HEK293T (cell line): Measurements from ENCODE around the gene ANKRD52.

Experiments
- CTCF ChIA-PET: fragments of 350-600 bp; formaldehyde crosslinking; extraction: SDS; loops from one replicate; lab custom pipeline; 2021; ENCODE audit warnings: antibody characterized with exemption, inconsistent platforms; lab: Yijun Ruan, JAX
- POLR2A ChIA-PET: fragments of 350-600 bp; formaldehyde crosslinking; extraction: SDS; loops from one replicate; lab custom pipeline; 2020; ENCODE audit warnings: antibody characterized with exemption, inconsistent platforms; lab: Yijun Ruan, JAX
- DNase-seq: peaks from one replicate; pipeline ENCODE4 v3.0.0; 2012; ENCODE audit warnings: mixed read lengths; ENCODE audit errors: extremely low spot score
- ARNT ChIP-seq: fragments of 450-650 bp; IDR thresholded peaks from 2 replicates; pipeline ENCODE4 v1.6.1; 2017; ENCODE audit warnings: mild to moderate bottlenecking
- BHLHE40 ChIP-seq: fragments of 450-650 bp; IDR thresholded peaks from 2 replicates; pipeline ENCODE4 v1.6.1; 2016; ENCODE audit warnings: mild to moderate bottlenecking, moderate library complexity, borderline replicate concordance
- CTBP1 ChIP-seq: fragments of 450-650 bp; IDR thresholded peaks from 2 replicates; pipeline ENCODE4 v1.6.1; 2016; ENCODE audit warnings: borderline replicate concordance
- ELF4 ChIP-seq: fragments of 450-650 bp; IDR thresholded peaks from 2 replicates; pipeline ENCODE4 v1.6.1; 2017; ENCODE audit warnings: antibody characterized with exemption
- FOXA1 ChIP-seq: fragments of 450-650 bp; IDR thresholded peaks from 2 replicates; pipeline ENCODE4 v1.6.1; 2016; ENCODE audit warnings: mild to moderate bottlenecking
- FOXK2 ChIP-seq: fragments of 450-650 bp; IDR thresholded peaks from 2 replicates; pipeline ENCODE4 v1.6.1; 2016; ENCODE audit warnings: mild to moderate bottlenecking
- FOXM1 ChIP-seq: fragments of 450-650 bp; IDR thresholded peaks from 2 replicates; pipeline ENCODE4 v1.6.1; 2017; ENCODE audit warnings: mild to moderate bottlenecking, borderline replicate concordance
- HDGF ChIP-seq: fragments of 450-650 bp; IDR thresholded peaks from 2 replicates; pipeline ENCODE4 v1.6.1; 2017; ENCODE audit warnings: antibody characterized with exemption, borderline replicate concordance
- L3MBTL2 ChIP-seq: fragments of 450-650 bp; conservative IDR thresholded peaks from 2 replicates; pipeline ENCODE4 v1.6.1; 2016; ENCODE audit warnings: mild to moderate bottlenecking
- LEF1 ChIP-seq: fragments of 450-650 bp; IDR thresholded peaks from 2 replicates; pipeline ENCODE4 v1.6.1; 2017; ENCODE audit warnings: mild to moderate bottlenecking, borderline replicate concordance
- NFRKB ChIP-seq: fragments of 450-650 bp; IDR thresholded peaks from 2 replicates; pipeline ENCODE4 v1.6.1; 2016; ENCODE audit warnings: mild to moderate bottlenecking, moderate library complexity
- SP1 ChIP-seq: fragments of 450-650 bp; IDR thresholded peaks from 2 replicates; pipeline ENCODE4 v1.6.1; 2017
- SUZ12 ChIP-seq: fragments of 450-650 bp; IDR thresholded peaks from 2 replicates; pipeline ENCODE4 v1.6.1; 2016; ENCODE audit warnings: mild to moderate bottlenecking
- TARDBP ChIP-seq: fragments of 450-650 bp; IDR thresholded peaks from 2 replicates; pipeline ENCODE4 v1.6.1; 2016
- ZNF384 ChIP-seq: fragments of 450-650 bp; IDR thresholded peaks from 2 replicates; pipeline ENCODE4 v1.6.1; 2016
- TF ChIP-seq, protein P1 (sequence below): fragments of 450-650 bp; IDR thresholded peaks from 2 replicates; pipeline ENCODE4 v1.6.1; 2016

ANKRD52 gene

DNA sequence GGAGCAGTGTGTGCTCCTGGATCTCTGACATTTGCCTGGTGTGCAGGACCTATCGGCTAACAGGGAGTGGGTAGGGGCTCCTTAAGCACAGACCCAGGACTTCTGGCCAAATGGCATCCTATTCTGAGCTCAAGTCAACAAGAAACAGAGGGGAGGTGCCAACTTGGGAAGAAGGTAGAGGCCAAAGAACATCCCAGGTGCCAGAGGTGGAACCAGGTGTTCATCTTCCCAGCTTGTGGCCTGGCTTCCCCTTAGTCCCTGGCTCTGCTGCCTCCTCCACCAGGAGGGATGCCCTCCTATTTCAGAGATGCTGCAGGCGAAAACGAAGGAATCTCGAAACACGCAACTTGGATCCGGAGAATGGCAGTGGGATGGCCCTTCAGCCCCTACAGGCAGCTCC, 22.1 kb downstream of the ANKRD52 start:
- CTCF ChIA-PET, result interaction anchor here (0.6 to 1.4 kb wide), 3 partner anchors 8 to 116 kb away, joined by 3 read pairs; no protein-coding TSS in a partner anchor
- no peak for DNase-seq
- TF ChIP-seq SP1 (no peak), CTBP1 (no peak), HDGF (no peak), BHLHE40 (no peak), ELF4 (no peak), ZNF384 (no peak), LEF1 (no peak), SUZ12 (no peak), TARDBP (no peak), FOXK2 (no peak)
- TF ChIP-seq, protein P1, sequence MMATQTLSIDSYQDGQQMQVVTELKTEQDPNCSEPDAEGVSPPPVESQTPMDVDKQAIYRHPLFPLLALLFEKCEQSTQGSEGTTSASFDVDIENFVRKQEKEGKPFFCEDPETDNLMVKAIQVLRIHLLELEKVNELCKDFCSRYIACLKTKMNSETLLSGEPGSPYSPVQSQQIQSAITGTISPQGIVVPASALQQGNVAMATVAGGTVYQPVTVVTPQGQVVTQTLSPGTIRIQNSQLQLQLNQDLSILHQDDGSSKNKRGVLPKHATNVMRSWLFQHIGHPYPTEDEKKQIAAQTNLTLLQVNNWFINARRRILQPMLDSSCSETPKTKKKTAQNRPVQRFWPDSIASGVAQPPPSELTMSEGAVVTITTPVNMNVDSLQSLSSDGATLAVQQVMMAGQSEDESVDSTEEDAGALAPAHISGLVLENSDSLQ, result no peak
- POLR2A ChIA-PET, result interaction anchor here (1.5 to 2.7 kb wide), 3 partner anchors 14 to 31 kb away, joined by 4 to 18 read pairs (median 5); partner anchors contain the start of genes COQ10A and RNF41

DNA sequence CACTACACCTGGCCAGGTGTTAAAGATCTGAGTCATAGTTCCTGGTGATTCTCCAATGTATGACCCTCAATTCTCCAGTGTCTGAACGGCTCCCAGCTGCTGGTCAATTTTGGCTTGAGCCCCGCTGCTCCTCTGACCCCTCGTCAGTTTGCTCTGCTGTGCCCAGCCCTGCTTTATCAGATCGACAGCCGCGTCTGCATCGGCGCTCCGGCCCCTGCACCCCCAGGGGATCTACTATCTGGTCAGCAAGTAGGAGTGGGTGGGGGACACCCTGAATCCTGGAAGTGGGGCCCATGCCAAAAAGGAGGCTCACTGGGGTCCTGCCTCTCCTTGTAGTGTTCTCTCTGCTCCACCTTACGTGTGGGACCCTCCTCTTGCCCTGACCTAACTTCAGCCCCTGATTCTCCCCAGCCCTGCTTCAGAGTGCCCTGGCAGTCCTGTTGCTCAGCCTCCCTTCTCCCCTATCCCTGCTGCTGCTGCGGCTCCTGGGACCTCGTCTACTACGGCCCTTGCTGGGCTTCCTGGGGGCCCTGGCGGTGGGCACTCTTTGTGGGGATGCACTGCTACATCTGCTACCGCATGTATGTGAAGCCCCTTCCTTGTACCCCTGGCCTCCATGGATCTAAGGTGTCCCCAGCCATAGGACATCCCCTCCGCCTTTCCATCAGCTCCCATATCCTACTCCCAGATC, 23.3 kb downstream of the ANKRD52 start:
- TF ChIP-seq SUZ12, result no peak
- no peak for TF ChIP-seq L3MBTL2
- TF ChIP-seq, protein P1, result no peak
- no peak for TF ChIP-seq FOXM1
- TF ChIP-seq HDGF, result no peak
- TF ChIP-seq FOXA1, result no peak
- TF ChIP-seq ELF4, result no peak
- TF ChIP-seq FOXK2, result no peak
- TF ChIP-seq TARDBP, result no peak
- no peak for TF ChIP-seq LEF1
- no peak for TF ChIP-seq SP1
- ChIA-PET CTCF (interaction anchor here (1.4 kb wide), 1 partner anchor 27 kb away, joined by 4 read pairs; no protein-coding TSS in a partner anchor), POLR2A (interaction anchor here (1.1 to 2.7 kb wide), 4 partner anchors 13 to 72 kb away, joined by 3 to 18 read pairs (median 6); partner anchors contain the start of gene RNF41)
- no peak for DNase-seq

DNA sequence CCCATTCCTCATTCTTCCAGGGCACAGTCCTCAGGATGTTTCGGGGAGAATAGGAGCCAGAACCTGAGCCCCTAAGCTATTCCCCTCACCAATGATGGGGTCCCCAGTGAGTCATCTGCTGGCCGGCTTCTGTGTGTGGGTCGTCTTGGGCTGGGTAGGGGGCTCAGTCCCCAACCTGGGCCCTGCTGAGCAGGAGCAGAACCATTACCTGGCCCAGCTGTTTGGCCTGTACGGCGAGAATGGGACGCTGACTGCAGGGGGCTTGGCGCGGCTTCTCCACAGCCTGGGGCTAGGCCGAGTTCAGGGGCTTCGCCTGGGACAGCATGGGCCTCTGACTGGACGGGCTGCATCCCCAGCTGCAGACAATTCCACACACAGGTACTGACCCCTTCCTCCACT, 27.0 kb downstream of the ANKRD52 start:
- ChIA-PET POLR2A (interaction anchor here (1.0 to 3.0 kb wide), 2 partner anchors 9 to 85 kb away, joined by 3 to 18 read pairs; partner anchors contain the start of genes CNPY2 and RNF41), CTCF (interaction anchor here (0.5 to 0.9 kb wide), 2 partner anchors 103 to 229 kb away, joined by 3 read pairs; partner anchors contain the start of gene ESYT1)
- no peak for DNase-seq
- no peak for TF ChIP-seq L3MBTL2
- no peak for TF ChIP-seq FOXA1
- no peak for TF ChIP-seq CTBP1
- no peak for TF ChIP-seq NFRKB
- TF ChIP-seq ARNT, result no peak
- no peak for TF ChIP-seq ZNF384
- TF ChIP-seq TARDBP, result no peak
- no peak for TF ChIP-seq ELF4
- TF ChIP-seq, protein P1, result no peak
- no peak for TF ChIP-seq SUZ12

DNA sequence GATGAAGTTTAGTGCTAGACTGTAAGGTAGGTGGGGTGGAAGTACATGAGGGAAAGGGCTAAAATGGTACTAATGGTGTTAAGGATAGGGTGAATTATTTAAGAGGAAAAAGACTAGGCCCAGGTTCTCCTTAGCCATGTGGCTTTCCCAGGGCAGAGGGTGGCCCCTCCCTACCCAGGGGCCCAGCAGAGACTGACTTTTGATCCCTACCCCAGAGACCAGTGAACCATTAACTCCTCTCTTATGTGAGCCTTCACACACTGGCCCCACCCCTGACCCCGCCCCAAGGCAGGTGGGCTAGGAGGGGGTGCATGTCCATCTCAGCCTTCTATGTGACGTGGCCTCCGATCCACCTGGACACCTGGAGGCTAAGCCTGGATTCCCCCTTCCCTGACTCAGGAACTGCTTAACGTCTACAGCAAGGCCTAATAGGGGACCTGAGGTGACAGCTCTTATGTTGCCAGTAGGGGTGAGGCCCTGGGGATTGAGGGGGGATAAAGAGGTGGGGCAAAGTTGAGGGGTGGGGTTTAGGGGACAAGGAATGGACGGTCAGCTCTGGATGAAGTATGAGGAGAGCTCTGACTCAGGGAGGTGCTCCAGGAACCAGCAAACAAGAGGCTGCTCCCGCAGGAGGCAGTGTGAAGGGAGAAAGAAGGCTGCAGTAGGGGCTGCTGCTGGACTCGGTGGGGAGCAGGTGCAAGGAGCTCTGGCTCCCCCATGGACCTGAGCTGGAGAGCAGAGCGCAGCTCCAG, 27.6 kb downstream of the ANKRD52 start:
- ChIA-PET CTCF (interaction anchor here (0.5 to 0.9 kb wide), 2 partner anchors 103 to 228 kb away, joined by 3 read pairs; partner anchors contain the start of gene ESYT1), POLR2A (interaction anchor here (1.0 to 3.0 kb wide), 2 partner anchors 9 to 85 kb away, joined by 3 to 18 read pairs; partner anchors contain the start of genes CNPY2 and RNF41)
- no peak for DNase-seq
- TF ChIP-seq CTBP1 (no peak), FOXK2 (no peak), ZNF384 (no peak), L3MBTL2 (no peak), SUZ12 (no peak)

DNA sequence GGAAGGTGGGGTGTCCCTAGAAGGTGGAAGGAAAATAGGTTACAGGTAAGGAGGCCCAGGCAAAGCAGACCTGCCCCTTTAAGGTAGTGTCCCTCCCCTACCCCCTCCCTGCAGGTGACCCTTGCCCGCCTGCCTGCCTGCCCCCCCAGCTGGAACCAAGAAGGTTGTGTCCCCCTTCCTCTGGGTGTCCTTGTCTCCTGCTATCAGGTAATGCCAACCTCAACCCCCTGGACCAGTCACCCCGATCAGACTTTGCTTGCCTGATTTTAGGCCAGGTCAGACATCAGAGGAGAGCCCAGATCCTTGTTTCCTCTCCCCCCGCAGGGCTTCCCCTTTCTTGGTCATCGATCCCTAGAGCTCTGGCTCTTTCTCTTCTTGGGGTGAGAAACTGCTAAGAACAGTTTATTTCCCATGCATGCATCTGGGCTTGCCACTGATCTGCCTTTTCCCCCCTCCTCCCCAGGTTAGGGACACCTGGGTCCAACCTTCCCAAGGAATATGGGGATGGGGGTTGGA, 28.2 kb downstream of the ANKRD52 start, which contains the start of gene SLC39A5:
Gene SLC39A5, plus strand, starts transcription at position 136 of the 516 bp plus-strand sequence. CDS start 1,224 bp downstream, outside the sequence.
- DNase-seq, result no peak
- ChIA-PET POLR2A (interaction anchor here (3.0 kb wide), 1 partner anchor 8 kb away, joined by 18 read pairs; the partner anchor contains the start of gene RNF41), CTCF (no interaction called here)
- TF ChIP-seq ZNF384, result no peak
- TF ChIP-seq, protein P1, result no peak
- TF ChIP-seq ARNT, result no peak
- TF ChIP-seq FOXA1, result no peak
- no peak for TF ChIP-seq HDGF
- no peak for TF ChIP-seq TARDBP
- TF ChIP-seq ELF4, result no peak
- TF ChIP-seq SP1, result no peak
- no peak for TF ChIP-seq BHLHE40
- no peak for TF ChIP-seq FOXM1
- no peak for TF ChIP-seq FOXK2
- no peak for TF ChIP-seq LEF1
- TF ChIP-seq NFRKB, result no peak
- TF ChIP-seq SUZ12, result no peak
